ENCODE data around the gene RASSF10. TPM values are rescaled to one million over a fixed set of nuclear protein-coding genes. Genes with fewer than 3 reads are reported as not detected.

Gene RASSF10
- polyA plus RNA-seq, 1 of the 3 experiments (the other 2 are of a cell fraction) = not detected

DNA sequence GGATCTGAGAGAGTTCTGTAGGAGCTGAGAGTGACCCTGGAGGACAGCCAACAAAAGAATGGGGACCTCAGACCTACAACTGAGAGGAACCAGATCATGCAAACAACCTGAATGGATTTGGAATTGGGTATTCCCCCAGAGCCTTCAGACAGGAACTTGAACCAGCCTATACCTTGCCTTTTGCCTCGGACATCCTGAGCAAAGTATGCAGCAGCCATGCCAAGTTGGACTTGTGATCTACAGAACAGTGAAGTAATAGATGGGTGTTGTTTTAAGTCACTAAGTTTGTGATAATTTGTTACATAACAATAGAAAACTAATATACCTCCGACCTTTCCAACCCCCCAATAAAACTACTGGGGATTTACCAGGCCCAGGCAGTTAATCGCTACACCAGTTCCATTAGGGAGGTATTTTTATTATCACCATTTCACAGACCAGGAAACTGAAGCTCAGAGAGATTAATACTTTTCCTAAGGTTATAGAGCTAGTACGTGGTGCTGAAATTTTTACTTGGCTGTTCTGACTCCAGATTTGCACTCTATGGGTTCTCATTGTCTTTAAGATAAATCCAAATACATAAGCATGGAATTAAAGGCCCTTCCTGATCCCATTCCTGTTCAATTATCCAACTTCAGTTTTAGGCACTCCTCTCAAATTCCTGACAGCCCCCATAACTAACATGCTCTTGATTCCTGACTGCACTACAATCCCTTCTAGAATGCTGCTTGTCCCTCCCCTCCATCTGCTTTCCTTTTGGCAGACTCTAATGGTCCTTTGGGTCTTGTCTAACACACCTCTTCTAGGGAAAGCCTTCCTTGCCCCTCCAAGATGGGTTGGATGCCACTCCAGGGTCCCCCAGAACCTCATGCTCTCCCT lies 1.7 kb upstream of the RASSF10 start:
- Histone ChIP-seq H3K9me2 (no peaks in the 10 kb centered on the region), H3K27me3 (ENCODE audit: insufficient read depth) (peaks cover 33% of the 10 kb centered on the region)

DNA sequence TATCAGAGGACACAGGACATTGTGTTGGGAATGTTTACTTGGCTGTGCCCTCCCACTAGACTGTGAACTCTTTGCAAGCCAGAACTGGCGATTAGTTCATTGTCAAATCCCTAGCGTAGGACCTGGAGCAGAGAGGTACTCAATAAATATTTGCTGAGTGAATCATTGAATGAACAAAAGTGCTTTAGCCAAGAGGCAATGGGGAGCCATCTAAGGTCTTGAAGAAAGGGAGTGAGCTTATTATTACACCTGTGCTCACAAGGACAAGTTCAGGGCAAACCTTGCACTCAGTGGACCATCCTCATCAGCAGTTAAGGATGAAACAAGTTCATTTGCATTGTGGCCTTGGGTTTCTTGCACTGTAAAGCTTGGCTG lies 1.1 kb upstream of the RASSF10 start:
- Histone ChIP-seq H3K27me3 (ENCODE audit: insufficient read depth) (peaks cover 33% of the 10 kb centered on the region), H3K27ac (ENCODE audit: low read depth in 2 of 2, low read length in 1 of 2) (no peak overlapping the region), H3K4me2 (no peak overlapping the region), H3K9me2 (no peaks in the 10 kb centered on the region), H3K9me3 (no peaks in the 10 kb centered on the region), H3K36me3 (replicated peaks in 1 of 2; ENCODE audit: control insufficient read depth in 1 of 2, insufficient read depth in 2 of 2, low read length in 1 of 2) (no peaks in the 10 kb centered on the region), H4K20me1 (ENCODE audit: insufficient read depth) (no peaks in the 10 kb centered on the region), H3K79me2 (ENCODE audit: insufficient read depth) (no peaks in the 10 kb centered on the region), H3K4me1 (ENCODE audit: control insufficient read depth in 1 of 2, insufficient read depth in 2 of 2, low read depth in 1 of 2, low read length in 1 of 2) (peaks cover 0 to 8% of the 10 kb centered on the region in 2 experiments; a peak in 1 of 4 replicates), H3K4me3 (ENCODE audit: low read depth in 2 of 2, low read length in 1 of 2) (no peak overlapping the region), H3F3A (replicated peaks; ENCODE audit: insufficient read depth) (no peaks in the 10 kb centered on the region), H2AFZ (ENCODE audit: low read depth) (no peak overlapping the region), H3K9ac (no peak overlapping the region)
- WGBS (ENCODE audit: low lambda C conversion rate) = 59% methylated on average over 2 of the region's 2 CpGs
- TF ChIP-seq SMC3 (IDR thresholded peaks at IDR 0.05; ENCODE audit: low read depth, low read length) (no peak), CHD2 (IDR thresholded peaks at IDR 0.05; ENCODE audit: low read length, partially characterized antibody) (no peak), SIN3A (IDR thresholded peaks at IDR 0.05; ENCODE audit: borderline replicate concordance, low read depth, low read length) (no peak), ELF1 (IDR thresholded peaks at IDR 0.05) (no peak), FOXM1 (IDR thresholded peaks at IDR 0.05; ENCODE audit: low read depth) (no peak), POLR2AphosphoS5 (IDR thresholded peaks at IDR 0.05; ENCODE audit: low read depth, low read length) (no peak), GATA2 (CRISPR knock-in tag; IDR thresholded peaks at IDR 0.05) (no peak), MEF2A (IDR thresholded peaks at IDR 0.05; ENCODE audit: borderline replicate concordance, low read depth) (no peak), EP300 (IDR thresholded peaks at IDR 0.05; ENCODE audit: borderline replicate concordance in 1 of 2, low read depth in 1 of 2, low read length in 1 of 2) (no peak)
- TF ChIP-seq, protein P1, sequence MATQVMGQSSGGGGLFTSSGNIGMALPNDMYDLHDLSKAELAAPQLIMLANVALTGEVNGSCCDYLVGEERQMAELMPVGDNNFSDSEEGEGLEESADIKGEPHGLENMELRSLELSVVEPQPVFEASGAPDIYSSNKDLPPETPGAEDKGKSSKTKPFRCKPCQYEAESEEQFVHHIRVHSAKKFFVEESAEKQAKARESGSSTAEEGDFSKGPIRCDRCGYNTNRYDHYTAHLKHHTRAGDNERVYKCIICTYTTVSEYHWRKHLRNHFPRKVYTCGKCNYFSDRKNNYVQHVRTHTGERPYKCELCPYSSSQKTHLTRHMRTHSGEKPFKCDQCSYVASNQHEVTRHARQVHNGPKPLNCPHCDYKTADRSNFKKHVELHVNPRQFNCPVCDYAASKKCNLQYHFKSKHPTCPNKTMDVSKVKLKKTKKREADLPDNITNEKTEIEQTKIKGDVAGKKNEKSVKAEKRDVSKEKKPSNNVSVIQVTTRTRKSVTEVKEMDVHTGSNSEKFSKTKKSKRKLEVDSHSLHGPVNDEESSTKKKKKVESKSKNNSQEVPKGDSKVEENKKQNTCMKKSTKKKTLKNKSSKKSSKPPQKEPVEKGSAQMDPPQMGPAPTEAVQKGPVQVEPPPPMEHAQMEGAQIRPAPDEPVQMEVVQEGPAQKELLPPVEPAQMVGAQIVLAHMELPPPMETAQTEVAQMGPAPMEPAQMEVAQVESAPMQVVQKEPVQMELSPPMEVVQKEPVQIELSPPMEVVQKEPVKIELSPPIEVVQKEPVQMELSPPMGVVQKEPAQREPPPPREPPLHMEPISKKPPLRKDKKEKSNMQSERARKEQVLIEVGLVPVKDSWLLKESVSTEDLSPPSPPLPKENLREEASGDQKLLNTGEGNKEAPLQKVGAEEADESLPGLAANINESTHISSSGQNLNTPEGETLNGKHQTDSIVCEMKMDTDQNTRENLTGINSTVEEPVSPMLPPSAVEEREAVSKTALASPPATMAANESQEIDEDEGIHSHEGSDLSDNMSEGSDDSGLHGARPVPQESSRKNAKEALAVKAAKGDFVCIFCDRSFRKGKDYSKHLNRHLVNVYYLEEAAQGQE (IDR thresholded peaks at IDR 0.05; ENCODE audit: low read depth, low read length) = no peak
- TF ChIP-seq, protein P2, sequence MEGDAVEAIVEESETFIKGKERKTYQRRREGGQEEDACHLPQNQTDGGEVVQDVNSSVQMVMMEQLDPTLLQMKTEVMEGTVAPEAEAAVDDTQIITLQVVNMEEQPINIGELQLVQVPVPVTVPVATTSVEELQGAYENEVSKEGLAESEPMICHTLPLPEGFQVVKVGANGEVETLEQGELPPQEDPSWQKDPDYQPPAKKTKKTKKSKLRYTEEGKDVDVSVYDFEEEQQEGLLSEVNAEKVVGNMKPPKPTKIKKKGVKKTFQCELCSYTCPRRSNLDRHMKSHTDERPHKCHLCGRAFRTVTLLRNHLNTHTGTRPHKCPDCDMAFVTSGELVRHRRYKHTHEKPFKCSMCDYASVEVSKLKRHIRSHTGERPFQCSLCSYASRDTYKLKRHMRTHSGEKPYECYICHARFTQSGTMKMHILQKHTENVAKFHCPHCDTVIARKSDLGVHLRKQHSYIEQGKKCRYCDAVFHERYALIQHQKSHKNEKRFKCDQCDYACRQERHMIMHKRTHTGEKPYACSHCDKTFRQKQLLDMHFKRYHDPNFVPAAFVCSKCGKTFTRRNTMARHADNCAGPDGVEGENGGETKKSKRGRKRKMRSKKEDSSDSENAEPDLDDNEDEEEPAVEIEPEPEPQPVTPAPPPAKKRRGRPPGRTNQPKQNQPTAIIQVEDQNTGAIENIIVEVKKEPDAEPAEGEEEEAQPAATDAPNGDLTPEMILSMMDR (IDR thresholded peaks at IDR 0.05) = no peak
- POLR2A ChIA-PET = no interaction called here
- DNase-seq = no peak
- CTCF ChIA-PET = interaction anchor here (1.3 to 3.4 kb wide), 3 partner anchors 10 to 175 kb away, joined by 4 to 7 read pairs (median 6); no protein-coding TSS in a partner anchor

More for the DNA sequence above, 1.7 kb upstream of the RASSF10 start:
- Histone ChIP-seq H4K20me1 (ENCODE audit: insufficient read depth) (no peaks in the 10 kb centered on the region), H3K4me3 (ENCODE audit: low read depth in 2 of 2, low read length in 1 of 2) (no peak overlapping the region), H3K79me2 (ENCODE audit: insufficient read depth) (no peaks in the 10 kb centered on the region), H3F3A (replicated peaks; ENCODE audit: insufficient read depth) (no peaks in the 10 kb centered on the region), H3K4me1 (ENCODE audit: control insufficient read depth in 1 of 2, insufficient read depth in 2 of 2, low read depth in 1 of 2, low read length in 1 of 2) (peaks cover 0 to 8% of the 10 kb centered on the region in 2 experiments; a peak in 1 of 4 replicates), H3K4me2 (no peak overlapping the region), H3K27ac (ENCODE audit: low read depth in 2 of 2, low read length in 1 of 2) (no peak overlapping the region), H3K9ac (no peak overlapping the region), H2AFZ (ENCODE audit: low read depth) (no peak overlapping the region), H3K36me3 (replicated peaks in 1 of 2; ENCODE audit: control insufficient read depth in 1 of 2, insufficient read depth in 2 of 2, low read length in 1 of 2) (no peaks in the 10 kb centered on the region), H3K9me3 (no peaks in the 10 kb centered on the region)
- TF ChIP-seq FOSL2 (IDR thresholded peaks at IDR 0.05; ENCODE audit: borderline replicate concordance, low read depth) (no peak), ELF1 (IDR thresholded peaks at IDR 0.05) (no peak)
- TF ChIP-seq, protein P3, sequence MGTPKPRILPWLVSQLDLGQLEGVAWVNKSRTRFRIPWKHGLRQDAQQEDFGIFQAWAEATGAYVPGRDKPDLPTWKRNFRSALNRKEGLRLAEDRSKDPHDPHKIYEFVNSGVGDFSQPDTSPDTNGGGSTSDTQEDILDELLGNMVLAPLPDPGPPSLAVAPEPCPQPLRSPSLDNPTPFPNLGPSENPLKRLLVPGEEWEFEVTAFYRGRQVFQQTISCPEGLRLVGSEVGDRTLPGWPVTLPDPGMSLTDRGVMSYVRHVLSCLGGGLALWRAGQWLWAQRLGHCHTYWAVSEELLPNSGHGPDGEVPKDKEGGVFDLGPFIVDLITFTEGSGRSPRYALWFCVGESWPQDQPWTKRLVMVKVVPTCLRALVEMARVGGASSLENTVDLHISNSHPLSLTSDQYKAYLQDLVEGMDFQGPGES (IDR thresholded peaks at IDR 0.05; ENCODE audit: low read depth, low read length) = no peak
- TF ChIP-seq, protein P4, sequence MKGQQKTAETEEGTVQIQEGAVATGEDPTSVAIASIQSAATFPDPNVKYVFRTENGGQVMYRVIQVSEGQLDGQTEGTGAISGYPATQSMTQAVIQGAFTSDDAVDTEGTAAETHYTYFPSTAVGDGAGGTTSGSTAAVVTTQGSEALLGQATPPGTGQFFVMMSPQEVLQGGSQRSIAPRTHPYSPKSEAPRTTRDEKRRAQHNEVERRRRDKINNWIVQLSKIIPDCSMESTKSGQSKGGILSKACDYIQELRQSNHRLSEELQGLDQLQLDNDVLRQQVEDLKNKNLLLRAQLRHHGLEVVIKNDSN (IDR thresholded peaks at IDR 0.05; ENCODE audit: borderline replicate concordance, low read depth) = no peak
- TF ChIP-seq, protein P5, sequence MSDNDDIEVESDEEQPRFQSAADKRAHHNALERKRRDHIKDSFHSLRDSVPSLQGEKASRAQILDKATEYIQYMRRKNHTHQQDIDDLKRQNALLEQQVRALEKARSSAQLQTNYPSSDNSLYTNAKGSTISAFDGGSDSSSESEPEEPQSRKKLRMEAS (IDR thresholded peaks at IDR 0.05; ENCODE audit: low read depth) = no peak
- POLR2A ChIA-PET = no interaction called here
- WGBS (ENCODE audit: low lambda C conversion rate) = 47% methylated on average over 4 of the region's 4 CpGs
- no peak for DNase-seq
- CTCF ChIA-PET = interaction anchor here (1.3 to 3.4 kb wide), 2 partner anchors 43 to 176 kb away, joined by 6 to 7 read pairs; no protein-coding TSS in a partner anchor

Data from SK-N-SH (cell line).